OCI-LY7 (cell line): ENCODE results near the gene TRIP13. TPM values are rescaled to one million over a fixed set of nuclear protein-coding genes. Genes with fewer than 3 reads are reported as not detected.
"Not testable (repeated sequence)": the region's sequence is repeated elsewhere in the genome, so short reads cannot be mapped to it uniquely, and the experiment has no call there.

Experiments
- BruUV-seq: library from RNA; stranded (reverse); fragments of 400-500 nt; replicated peaks from 2 replicates; lab custom pipeline; 2021; lab: Mats Ljungman, UMichigan
- CTCF ChIA-PET: fragments of 300-600 bp; sonication (Branson Sonifier 250); formaldehyde crosslinking; loops from one replicate; lab custom pipeline; 2022; ENCODE audit warnings: antibody characterized with exemption; ENCODE audit not compliant: unreplicated experiment; lab: Charles Lee
- POLR2A ChIA-PET: fragments of 300-600 bp; sonication (Branson Sonifier 250); formaldehyde crosslinking; loops from one replicate; lab custom pipeline; 2022; ENCODE audit warnings: antibody characterized with exemption; lab: Charles Lee
- DNase-seq: peaks from one replicate; pipeline ENCODE4 v3.0.0-alpha.2; 2015; ENCODE audit warnings: low spot score
- H2AFZ ChIP-seq: fragments of 200-600 bp; sonication (generic), shearing (Covaris generic); 2 replicates; pipeline ENCODE4 v1.6.1; 2014; ENCODE audit warnings: mild to moderate bottlenecking, antibody characterized with exemption, low read length, moderate library complexity
- H3K27ac ChIP-seq: fragments of 200-600 bp; sonication (generic); 2 replicates; pipeline ENCODE4 v1.5.1; 2014; ENCODE audit warnings: mixed run types, low read depth, mild to moderate bottlenecking, moderate library complexity, low read length, inconsistent platforms; ENCODE audit not compliant: poor library complexity, severe bottlenecking
- H3K36me3 ChIP-seq: fragments of 200-600 bp; sonication (generic); 2 replicates; pipeline ENCODE4 v1.6.1; 2014; ENCODE audit warnings: mild to moderate bottlenecking, antibody characterized with exemption, low read length, moderate library complexity, mixed read lengths; ENCODE audit not compliant: insufficient read depth
- H3K4me1 ChIP-seq: fragments of 200-600 bp; sonication (generic); 2 replicates; pipeline ENCODE4 v1.5.1; 2014; ENCODE audit warnings: mild to moderate bottlenecking, low read length; ENCODE audit not compliant: insufficient read depth, poor library complexity, severe bottlenecking
- H3K4me2 ChIP-seq: fragments of 200-600 bp; sonication (generic); 2 replicates; pipeline ENCODE4 v1.6.1; 2014; ENCODE audit warnings: mild to moderate bottlenecking, low read length
- H3K4me3 ChIP-seq: fragments of 200-600 bp; sonication (generic); 2 replicates; pipeline ENCODE4 v1.5.1; 2014; ENCODE audit warnings: mild to moderate bottlenecking, low read depth, low read length; ENCODE audit not compliant: poor library complexity, severe bottlenecking
- H3K79me2 ChIP-seq: fragments of 200-600 bp; sonication (generic); 2 replicates; pipeline ENCODE4 v1.6.1; 2016; ENCODE audit warnings: low read depth, mild to moderate bottlenecking, low read length, moderate library complexity, mixed read lengths; ENCODE audit not compliant: insufficient read depth
- H3K9me2 ChIP-seq: fragments of 200-600 bp; sonication (generic); 2 replicates; pipeline ENCODE4 v1.6.1; 2016; ENCODE audit warnings: mild to moderate bottlenecking, low read length, mixed read lengths; ENCODE audit not compliant: insufficient read depth
- H3K9me3 ChIP-seq: fragments of 200-600 bp; sonication (generic); 2 replicates; pipeline ENCODE4 v1.6.1; 2014; ENCODE audit warnings: mild to moderate bottlenecking, mixed run types, low read length, mixed read lengths
- H4K20me1 ChIP-seq: fragments of 200-600 bp; sonication (generic); 2 replicates; pipeline ENCODE4 v1.6.1; 2014; ENCODE audit warnings: mild to moderate bottlenecking, antibody characterized with exemption, low read length, moderate library complexity, mixed read lengths; ENCODE audit not compliant: insufficient read depth
- EZH2phosphoT487 ChIP-seq: fragments of 200-600 bp; sonication (generic); IDR thresholded peaks from 2 replicates; pipeline ENCODE4 v1.6.1; 2018; ENCODE audit warnings: low read depth, borderline replicate concordance, mild to moderate bottlenecking, mixed run types, antibody characterized with exemption, low read length, moderate library complexity, mixed read lengths
- intact Hi-C: fragments of 100-400 bp; cut with micrococcal nuclease; formaldehyde crosslinking; loops from one replicate; pipeline ENCODE4 v1.10.0; 2022; ENCODE audit not compliant: unreplicated experiment
- total RNA-seq, 2 experiments: library from RNA; depleted of rRNA in 1 of 2; stranded (reverse); fragments of >200 nt in 1 of 2; shearing (Covaris generic) in 1 of 2; gene quantifications; 2 replicates each; pipeline ENCODE4 v1.2.3, GENCODE V29; 2014 to 2022
- TF ChIP-seq, protein P1 (sequence below): fragments of 200-600 bp; sonication (generic); conservative IDR thresholded peaks from 2 replicates; pipeline ENCODE4 v1.5.1; 2014; ENCODE audit warnings: mild to moderate bottlenecking, antibody characterized with exemption, low read length, moderate library complexity, mixed read lengths

The TRIP13 gene
- total RNA-seq, 2 experiments from 2014 or later = 46.6 to 59.4 TPM

DNA sequence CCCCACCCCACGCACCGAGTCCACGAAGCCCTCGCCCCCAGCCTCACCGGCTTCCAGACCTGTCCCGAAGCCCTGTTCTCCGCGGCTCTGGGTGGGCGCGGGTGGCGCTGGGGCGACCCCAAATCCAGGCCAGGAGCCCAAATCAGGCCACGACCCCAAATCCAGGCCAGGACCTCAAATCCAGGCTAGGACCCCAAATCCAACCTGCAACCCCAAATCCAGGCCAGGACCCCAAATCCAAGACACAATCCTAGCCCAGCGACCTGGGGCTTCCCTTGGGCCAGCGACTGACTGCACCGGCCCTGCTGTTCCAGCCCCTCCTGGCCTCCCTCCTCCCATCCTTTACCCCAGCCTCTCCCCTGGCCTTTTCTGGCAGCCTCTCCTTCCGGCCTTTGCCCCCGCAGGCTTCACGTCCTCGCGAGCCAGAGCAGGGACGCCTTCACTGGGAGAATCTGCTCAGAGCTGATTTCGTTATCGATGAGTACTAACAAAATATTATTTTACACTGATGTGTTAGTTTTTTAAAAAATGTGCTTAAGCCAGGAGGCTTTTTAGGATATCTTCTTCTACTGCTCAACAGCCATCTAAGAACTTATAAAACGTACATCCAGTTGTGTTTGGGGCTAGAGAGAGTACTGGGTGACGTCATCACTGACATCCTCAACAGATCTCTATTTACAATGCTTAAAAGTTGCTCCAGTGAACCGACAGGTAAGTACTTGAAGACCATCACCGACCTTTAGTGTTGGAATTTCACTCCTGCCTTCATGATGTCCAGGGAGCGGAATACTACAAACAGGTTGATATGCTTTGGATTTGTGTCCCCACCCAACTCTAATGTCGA, 34.7 kb downstream of the TRIP13 start:
- H2AFZ ChIP-seq = no peak overlapping the region
- POLR2A ChIA-PET = no interaction called here

DNA sequence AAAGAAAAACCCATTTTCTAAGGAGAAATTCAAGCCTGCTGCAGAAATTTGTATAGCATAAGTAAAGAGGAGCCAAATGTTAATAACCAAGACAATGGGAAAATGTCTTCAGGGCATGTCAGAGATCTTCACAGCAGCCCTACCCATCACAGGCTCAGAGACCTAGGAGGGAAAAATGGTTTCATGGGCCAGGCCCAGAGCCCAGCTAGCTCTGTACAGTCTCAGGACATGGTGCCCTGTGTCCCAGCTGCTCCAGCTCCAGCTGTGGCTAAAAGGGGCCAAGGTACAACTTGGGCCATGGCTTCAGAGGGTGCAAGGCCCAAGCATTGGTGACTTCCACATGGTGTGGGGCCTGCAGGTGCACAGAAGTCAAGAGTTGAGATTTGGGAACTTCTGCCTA, 36.5 kb downstream of the TRIP13 start:
- H3K36me3 ChIP-seq, BruUV-seq, H2AFZ ChIP-seq, H4K20me1 ChIP-seq, CTCF ChIA-PET, H3K4me2 ChIP-seq, H3K27ac ChIP-seq, H3K79me2 ChIP-seq, H3K4me1 ChIP-seq, DNase-seq, H3K4me3 ChIP-seq, H3K9me2 ChIP-seq, H3K9me3 ChIP-seq: not testable (repeated sequence)
- POLR2A ChIA-PET = interaction anchor here (0.6 kb wide), 1 partner anchor 205 kb away, joined by 5 read pairs; no protein-coding TSS in a partner anchor
- intact Hi-C loops = loop anchor here (10.0 kb wide), 1 partner anchor 206 kb away; no protein-coding TSS in a partner anchor

More for the DNA sequence above, 34.7 kb downstream of the TRIP13 start:
- Histone ChIP-seq H3K9me3 (no peaks in the 10 kb centered on the region), H3K36me3 (peaks cover under 1% of the 10 kb centered on the region; the same call in 1 of the 2 replicates), H4K20me1 (no peaks in the 10 kb centered on the region), H3K27ac (no peak overlapping the region), H3K4me3 (no peak overlapping the region), H3K9me2 (no peaks in the 10 kb centered on the region), H3K4me1 (no peaks in the 10 kb centered on the region), H3K79me2 (no peaks in the 10 kb centered on the region), H3K4me2 (no peak overlapping the region)
- BruUV-seq = no TSS peak
- CTCF ChIA-PET = no interaction called here
- no peak for DNase-seq
- TF ChIP-seq, protein P1, sequence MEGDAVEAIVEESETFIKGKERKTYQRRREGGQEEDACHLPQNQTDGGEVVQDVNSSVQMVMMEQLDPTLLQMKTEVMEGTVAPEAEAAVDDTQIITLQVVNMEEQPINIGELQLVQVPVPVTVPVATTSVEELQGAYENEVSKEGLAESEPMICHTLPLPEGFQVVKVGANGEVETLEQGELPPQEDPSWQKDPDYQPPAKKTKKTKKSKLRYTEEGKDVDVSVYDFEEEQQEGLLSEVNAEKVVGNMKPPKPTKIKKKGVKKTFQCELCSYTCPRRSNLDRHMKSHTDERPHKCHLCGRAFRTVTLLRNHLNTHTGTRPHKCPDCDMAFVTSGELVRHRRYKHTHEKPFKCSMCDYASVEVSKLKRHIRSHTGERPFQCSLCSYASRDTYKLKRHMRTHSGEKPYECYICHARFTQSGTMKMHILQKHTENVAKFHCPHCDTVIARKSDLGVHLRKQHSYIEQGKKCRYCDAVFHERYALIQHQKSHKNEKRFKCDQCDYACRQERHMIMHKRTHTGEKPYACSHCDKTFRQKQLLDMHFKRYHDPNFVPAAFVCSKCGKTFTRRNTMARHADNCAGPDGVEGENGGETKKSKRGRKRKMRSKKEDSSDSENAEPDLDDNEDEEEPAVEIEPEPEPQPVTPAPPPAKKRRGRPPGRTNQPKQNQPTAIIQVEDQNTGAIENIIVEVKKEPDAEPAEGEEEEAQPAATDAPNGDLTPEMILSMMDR = no peak
- no peak for TF ChIP-seq EZH2phosphoT487
- intact Hi-C loops = loop anchor here (10.0 kb wide), 1 partner anchor 207 kb away; no protein-coding TSS in a partner anchor

DNA sequence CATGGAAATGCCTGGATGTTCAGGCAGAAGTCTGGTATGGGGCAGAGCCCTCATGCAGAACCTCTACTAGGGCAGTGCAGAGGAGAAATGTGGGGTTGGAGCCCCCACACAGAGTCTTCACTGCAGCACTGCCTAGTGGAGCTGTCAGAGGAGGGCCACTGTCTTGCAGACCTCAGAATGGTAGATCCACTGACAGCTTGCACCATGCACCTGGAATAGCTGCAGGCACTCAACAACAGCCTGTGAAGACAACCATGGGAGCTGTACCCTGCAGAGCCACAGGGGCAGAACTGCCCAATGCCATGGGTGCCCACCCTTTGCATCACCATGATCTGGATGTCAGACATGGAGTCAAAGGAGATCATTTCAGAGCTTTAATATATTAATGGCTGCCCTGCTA, 36.9 kb downstream of the TRIP13 start:
- H3K4me1 ChIP-seq = no peaks in the 10 kb centered on the region
- BruUV-seq = no TSS peak
- no peak overlapping the region for H3K27ac ChIP-seq
- TF ChIP-seq EZH2phosphoT487 = no peak
- TF ChIP-seq, protein P1 = no peak
- intact Hi-C loops = loop anchor here (10.0 kb wide), 1 partner anchor 205 kb away; no protein-coding TSS in a partner anchor
- no peaks in the 10 kb centered on the region for H3K9me3 ChIP-seq
- ChIA-PET POLR2A (interaction anchor here (0.6 kb wide), 1 partner anchor 205 kb away, joined by 5 read pairs; no protein-coding TSS in a partner anchor), CTCF (no interaction called here)
- H3K4me2 ChIP-seq = no peak overlapping the region
- no peaks in the 10 kb centered on the region for H3K79me2 ChIP-seq
- H3K4me3 ChIP-seq = no peak overlapping the region
- DNase-seq = no peak
- H3K9me2 ChIP-seq = no peaks in the 10 kb centered on the region
- no peaks in the 10 kb centered on the region for H3K36me3 ChIP-seq
- no peak overlapping the region for H2AFZ ChIP-seq
- no peaks in the 10 kb centered on the region for H4K20me1 ChIP-seq
